ENCODE measurements around the gene CIBAR2. TPM values are rescaled to one million over a fixed set of nuclear protein-coding genes. Genes with fewer than 3 reads are reported as not detected.

The CIBAR2 gene
- total and polyA plus RNA-seq, 2 experiments from 2014 or later = 0.13 TPM; not detected in 1

DNA sequence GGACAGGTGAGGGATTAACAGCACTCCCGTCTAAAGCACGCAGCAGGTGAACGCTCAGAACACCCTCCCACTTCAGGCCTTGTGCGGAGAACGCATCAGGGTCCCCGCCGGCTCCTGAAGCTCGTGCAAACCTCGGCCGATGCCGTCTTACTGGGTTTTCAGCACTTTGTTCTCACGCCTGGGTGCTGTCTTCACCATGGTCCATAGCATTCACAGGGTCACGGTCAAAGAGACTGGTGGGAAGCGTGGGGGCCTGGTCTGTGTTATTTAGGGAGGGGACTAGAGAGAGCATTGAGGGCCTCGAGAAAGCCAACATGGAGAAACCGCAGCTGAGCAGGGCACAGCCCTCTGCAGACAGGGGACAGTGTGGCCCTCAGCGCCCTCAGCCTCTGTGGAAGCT lies 26.6 kb downstream of the CIBAR2 start:
- DNase-seq (ENCODE audit: low spot score) = no peak
- TF ChIP-seq, protein P1, sequence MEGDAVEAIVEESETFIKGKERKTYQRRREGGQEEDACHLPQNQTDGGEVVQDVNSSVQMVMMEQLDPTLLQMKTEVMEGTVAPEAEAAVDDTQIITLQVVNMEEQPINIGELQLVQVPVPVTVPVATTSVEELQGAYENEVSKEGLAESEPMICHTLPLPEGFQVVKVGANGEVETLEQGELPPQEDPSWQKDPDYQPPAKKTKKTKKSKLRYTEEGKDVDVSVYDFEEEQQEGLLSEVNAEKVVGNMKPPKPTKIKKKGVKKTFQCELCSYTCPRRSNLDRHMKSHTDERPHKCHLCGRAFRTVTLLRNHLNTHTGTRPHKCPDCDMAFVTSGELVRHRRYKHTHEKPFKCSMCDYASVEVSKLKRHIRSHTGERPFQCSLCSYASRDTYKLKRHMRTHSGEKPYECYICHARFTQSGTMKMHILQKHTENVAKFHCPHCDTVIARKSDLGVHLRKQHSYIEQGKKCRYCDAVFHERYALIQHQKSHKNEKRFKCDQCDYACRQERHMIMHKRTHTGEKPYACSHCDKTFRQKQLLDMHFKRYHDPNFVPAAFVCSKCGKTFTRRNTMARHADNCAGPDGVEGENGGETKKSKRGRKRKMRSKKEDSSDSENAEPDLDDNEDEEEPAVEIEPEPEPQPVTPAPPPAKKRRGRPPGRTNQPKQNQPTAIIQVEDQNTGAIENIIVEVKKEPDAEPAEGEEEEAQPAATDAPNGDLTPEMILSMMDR (IDR thresholded peaks at IDR 0.05; ENCODE audit: poor library complexity) = no peak
- TF ChIP-seq EZH2phosphoT487 (IDR thresholded peaks at IDR 0.05; ENCODE audit: low read depth, severe bottlenecking, unreplicated experiment) = no peak
- no peak for TF ChIP-seq EZH2 (IDR thresholded peaks at IDR 0.05; ENCODE audit: borderline replicate concordance)
- Histone ChIP-seq H3K4me2 (no peak overlapping the region), H2AFZ (no peak overlapping the region), H3K27me3 (no peaks in the 10 kb centered on the region), H4K20me1 (ENCODE audit: insufficient read depth, poor library complexity, severe bottlenecking) (no peaks in the 10 kb centered on the region), H3K4me3 (no peak overlapping the region), H3K36me3 (replicated peaks; ENCODE audit: insufficient read depth, low read depth) (no peaks in the 10 kb centered on the region), H3K4me1 (ENCODE audit: insufficient read depth) (peaks cover 35% of the 10 kb centered on the region), H3K9me2 (replicated peaks; ENCODE audit: insufficient read depth) (no peaks in the 10 kb centered on the region), H3K79me2 (no peaks in the 10 kb centered on the region), H3K27ac (no peak overlapping the region), H3K9me3 (ENCODE audit: low read depth) (no peaks in the 10 kb centered on the region)
- 95% methylated on average over 17 of the region's 17 CpGs for WGBS (ENCODE audit: low lambda C conversion rate, missing lambda C conversion rate)

DNA sequence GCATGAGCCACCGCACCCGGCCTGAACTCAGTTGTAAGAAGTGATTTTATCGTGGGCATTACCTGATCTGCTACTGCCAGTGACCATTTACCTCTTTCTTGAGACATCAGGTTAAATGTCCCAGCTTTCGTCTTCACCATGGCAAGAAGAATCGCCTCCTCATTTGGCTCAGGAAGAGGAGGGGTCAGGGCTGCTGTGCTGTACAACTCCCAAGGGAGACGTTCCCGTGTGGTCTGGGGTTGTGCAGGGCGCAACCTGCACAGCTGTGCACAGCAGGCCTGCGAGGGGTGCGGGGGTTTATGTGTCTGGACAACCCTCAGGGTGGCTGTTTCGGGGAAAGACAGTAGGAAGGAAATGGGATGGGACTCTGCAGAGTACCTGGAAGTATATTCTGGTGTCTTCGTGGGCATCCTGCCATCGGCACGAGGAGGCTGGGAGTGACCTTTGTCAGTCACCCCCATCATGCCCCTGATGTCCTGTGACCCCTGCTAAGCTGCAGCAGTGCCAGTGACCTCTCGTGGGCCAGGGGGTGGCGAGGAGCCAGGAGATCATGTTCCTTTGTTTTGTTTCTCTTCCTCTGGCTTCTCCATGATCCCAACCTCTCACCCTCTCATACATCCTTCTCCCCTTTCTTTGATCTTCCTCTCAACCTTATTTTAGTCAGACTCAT lies 27.3 kb downstream of the CIBAR2 start:
- Histone ChIP-seq H3K4me3 (no peak overlapping the region), H4K20me1 (ENCODE audit: insufficient read depth, poor library complexity, severe bottlenecking) (no peaks in the 10 kb centered on the region), H3K9me3 (ENCODE audit: low read depth) (no peaks in the 10 kb centered on the region), H2AFZ (no peak overlapping the region), H3K79me2 (no peaks in the 10 kb centered on the region), H3K36me3 (replicated peaks; ENCODE audit: insufficient read depth, low read depth) (no peaks in the 10 kb centered on the region), H3K27me3 (no peaks in the 10 kb centered on the region), H3K27ac (no peak overlapping the region), H3K4me2 (no peak overlapping the region), H3K4me1 (ENCODE audit: insufficient read depth) (peaks cover 30% of the 10 kb centered on the region), H3K9me2 (replicated peaks; ENCODE audit: insufficient read depth) (no peaks in the 10 kb centered on the region)
- WGBS (ENCODE audit: low lambda C conversion rate, missing lambda C conversion rate) = 93% methylated on average over 16 of the region's 16 CpGs
- no peak for DNase-seq (ENCODE audit: low spot score)
- TF ChIP-seq EZH2phosphoT487 (IDR thresholded peaks at IDR 0.05; ENCODE audit: low read depth, severe bottlenecking, unreplicated experiment) (no peak), EZH2 (IDR thresholded peaks at IDR 0.05; ENCODE audit: borderline replicate concordance) (no peak)
- TF ChIP-seq, protein P1 (IDR thresholded peaks at IDR 0.05; ENCODE audit: poor library complexity) = no peak

DNA sequence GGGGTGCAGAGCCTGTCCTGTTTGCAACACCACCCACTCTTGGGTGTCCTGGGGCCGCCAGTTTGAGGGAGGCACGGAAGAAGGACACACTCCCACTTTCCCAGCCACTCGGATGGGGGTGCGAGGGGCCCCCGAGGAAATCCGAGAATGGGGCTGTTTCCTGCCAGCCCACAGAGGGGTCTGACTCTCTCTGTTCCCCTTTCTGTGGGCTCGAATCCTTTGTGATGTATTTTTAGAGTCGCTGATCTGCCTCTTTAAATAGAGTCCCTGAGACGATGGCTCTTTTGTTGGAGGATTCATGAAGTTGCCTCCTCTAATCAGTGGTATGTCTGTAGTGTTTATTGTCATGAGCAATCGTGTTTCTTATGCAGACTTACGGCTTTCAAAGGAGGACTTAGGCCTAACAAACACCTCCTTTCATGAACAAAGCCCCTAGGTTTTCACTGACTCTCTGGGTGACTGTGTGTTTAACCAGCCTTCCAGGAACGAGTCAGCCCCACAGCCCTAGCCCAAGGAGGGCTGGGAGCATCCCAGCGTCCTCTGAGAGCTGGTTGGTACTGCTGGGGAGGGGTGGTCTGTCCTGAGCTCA lies 29.1 kb downstream of the CIBAR2 start:
- no peaks in the 10 kb centered on the region for H3K9me2 ChIP-seq (replicated peaks; ENCODE audit: insufficient read depth)
- H3K36me3 ChIP-seq (replicated peaks; ENCODE audit: insufficient read depth, low read depth) = no peaks in the 10 kb centered on the region
- H3K27ac ChIP-seq = no peak overlapping the region
- H2AFZ ChIP-seq = peak overlapping the region; percentile 19
- DNase-seq (ENCODE audit: low spot score) = no peak
- H3K79me2 ChIP-seq = no peaks in the 10 kb centered on the region
- H3K9me3 ChIP-seq (ENCODE audit: low read depth) = no peaks in the 10 kb centered on the region
- no peak overlapping the region for H3K4me3 ChIP-seq
- TF ChIP-seq, protein P1 (IDR thresholded peaks at IDR 0.05; ENCODE audit: poor library complexity) = no peak
- TF ChIP-seq EZH2phosphoT487 (IDR thresholded peaks at IDR 0.05; ENCODE audit: low read depth, severe bottlenecking, unreplicated experiment) = no peak
- TF ChIP-seq EZH2 (IDR thresholded peaks at IDR 0.05; ENCODE audit: borderline replicate concordance) = no peak
- WGBS (ENCODE audit: low lambda C conversion rate, missing lambda C conversion rate) = 38% methylated on average over 13 of the region's 13 CpGs
- no peaks in the 10 kb centered on the region for H3K27me3 ChIP-seq
- no peaks in the 10 kb centered on the region for H4K20me1 ChIP-seq (ENCODE audit: insufficient read depth, poor library complexity, severe bottlenecking)
- H3K4me1 ChIP-seq (ENCODE audit: insufficient read depth) = peaks cover 26% of the 10 kb centered on the region
- H3K4me2 ChIP-seq = peak overlapping the region; percentile 48

Data from hepatocyte (in vitro differentiated cells).